ENCODE results near the gene SUPT5H. TPM values are rescaled to one million over a fixed set of nuclear protein-coding genes. Genes with fewer than 3 reads are reported as not detected.
A peak's percentile ranks its signal among the peaks of the same experiment; 100 is the strongest.

SUPT5H gene
- total and polyA plus RNA-seq, 10 of the 15 experiments (the other 5 are each of a cell fraction or from before 2014, with no cell fraction given), result 27.2 to 194 (median 83.6) TPM

DNA sequence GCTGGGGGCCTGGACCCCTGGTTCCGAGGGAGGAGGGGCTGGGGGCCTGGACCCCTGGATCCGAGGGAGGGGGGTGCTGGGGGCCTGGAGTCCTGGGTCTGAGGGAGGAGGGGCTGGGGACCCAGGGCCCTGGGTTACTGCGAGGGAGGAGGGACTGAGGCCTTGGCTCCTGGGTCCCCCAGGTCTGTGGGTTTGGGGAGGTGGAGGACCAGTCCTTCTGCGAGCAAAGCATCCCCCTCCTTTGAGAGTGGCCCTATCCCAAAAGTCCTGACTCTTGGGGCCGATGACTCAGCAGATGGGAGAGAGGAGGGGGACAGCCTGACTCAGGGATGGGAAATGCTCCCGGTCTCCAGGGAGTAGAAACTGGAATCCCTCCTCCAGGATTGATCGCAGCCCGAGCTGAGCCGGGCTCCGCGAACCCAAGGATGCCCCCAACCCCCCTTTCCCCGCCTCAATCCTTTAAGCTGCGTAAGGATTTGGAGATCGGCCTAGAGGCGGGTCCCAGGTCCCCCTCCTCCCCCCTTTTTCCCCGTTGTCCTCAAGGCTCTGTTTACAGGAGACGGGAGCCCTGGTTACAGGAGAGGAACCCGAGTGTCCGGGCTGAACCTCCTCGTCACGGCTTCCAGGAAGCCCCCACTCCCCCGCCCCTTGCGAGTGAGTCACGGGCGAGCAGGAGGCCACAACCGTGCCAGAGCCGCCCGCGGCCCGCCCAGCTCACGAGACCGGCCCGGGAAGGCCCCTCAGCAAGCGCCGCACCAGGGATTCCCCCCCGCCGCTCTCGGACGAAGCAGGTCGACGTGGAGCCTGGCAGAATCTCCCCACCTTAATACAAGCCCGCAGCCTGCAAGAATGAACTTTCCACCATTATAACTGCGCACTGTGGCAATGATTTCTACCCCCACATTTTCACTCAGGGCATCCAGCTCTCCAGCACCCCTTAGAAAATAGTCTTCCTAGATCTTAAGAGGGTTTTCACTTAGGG lies 41.8 kb upstream of the SUPT5H start (continued):
- TF ChIP-seq, protein P1, sequence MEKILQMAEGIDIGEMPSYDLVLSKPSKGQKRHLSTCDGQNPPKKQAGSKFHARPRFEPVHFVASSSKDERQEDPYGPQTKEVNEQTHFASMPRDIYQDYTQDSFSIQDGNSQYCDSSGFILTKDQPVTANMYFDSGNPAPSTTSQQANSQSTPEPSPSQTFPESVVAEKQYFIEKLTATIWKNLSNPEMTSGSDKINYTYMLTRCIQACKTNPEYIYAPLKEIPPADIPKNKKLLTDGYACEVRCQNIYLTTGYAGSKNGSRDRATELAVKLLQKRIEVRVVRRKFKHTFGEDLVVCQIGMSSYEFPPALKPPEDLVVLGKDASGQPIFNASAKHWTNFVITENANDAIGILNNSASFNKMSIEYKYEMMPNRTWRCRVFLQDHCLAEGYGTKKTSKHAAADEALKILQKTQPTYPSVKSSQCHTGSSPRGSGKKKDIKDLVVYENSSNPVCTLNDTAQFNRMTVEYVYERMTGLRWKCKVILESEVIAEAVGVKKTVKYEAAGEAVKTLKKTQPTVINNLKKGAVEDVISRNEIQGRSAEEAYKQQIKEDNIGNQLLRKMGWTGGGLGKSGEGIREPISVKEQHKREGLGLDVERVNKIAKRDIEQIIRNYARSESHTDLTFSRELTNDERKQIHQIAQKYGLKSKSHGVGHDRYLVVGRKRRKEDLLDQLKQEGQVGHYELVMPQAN (conservative IDR thresholded peaks at IDR 0.05), result peak; percentile 63; the same call in 1 of the 2 replicates
- TF ChIP-seq EZH2 (IDR thresholded peaks at IDR 0.05; ENCODE audit: borderline replicate concordance, control insufficient read depth, low read depth, low read length) (no peak), BMI1 (IDR thresholded peaks at IDR 0.05; ENCODE audit: borderline replicate concordance) (no peak; the same call in 1 of the 2 replicates), ZBED1 (IDR thresholded peaks at IDR 0.05; ENCODE audit: borderline replicate concordance) (peak; percentile 78), MTA3 (IDR thresholded peaks at IDR 0.05; ENCODE audit: borderline replicate concordance, low read length) (no peak), NFYA (IDR thresholded peaks at IDR 0.05; ENCODE audit: borderline replicate concordance, low read depth, low read length) (no peak), ZBTB40 (IDR thresholded peaks at IDR 0.05; ENCODE audit: borderline replicate concordance) (no peak), ZNF622 (IDR thresholded peaks at IDR 0.05) (no peak), BCL3 (IDR thresholded peaks at IDR 0.05; ENCODE audit: borderline replicate concordance, insufficient read depth, low read depth, low read length, poor library complexity, severe bottlenecking) (peak; percentile 85), USF2 (IDR thresholded peaks at IDR 0.05; ENCODE audit: borderline replicate concordance, low read depth, low read length) (no peak), WRNIP1 (IDR thresholded peaks at IDR 0.05; ENCODE audit: borderline replicate concordance, low read depth, low read length) (no peak), MYC (IDR thresholded peaks at IDR 0.05; ENCODE audit: insufficient read depth, insufficient read length, insufficient replicate concordance, low read length, severe bottlenecking) (no peak), PKNOX1 (IDR thresholded peaks at IDR 0.05) (no peak)
- TF ChIP-seq, protein P2, sequence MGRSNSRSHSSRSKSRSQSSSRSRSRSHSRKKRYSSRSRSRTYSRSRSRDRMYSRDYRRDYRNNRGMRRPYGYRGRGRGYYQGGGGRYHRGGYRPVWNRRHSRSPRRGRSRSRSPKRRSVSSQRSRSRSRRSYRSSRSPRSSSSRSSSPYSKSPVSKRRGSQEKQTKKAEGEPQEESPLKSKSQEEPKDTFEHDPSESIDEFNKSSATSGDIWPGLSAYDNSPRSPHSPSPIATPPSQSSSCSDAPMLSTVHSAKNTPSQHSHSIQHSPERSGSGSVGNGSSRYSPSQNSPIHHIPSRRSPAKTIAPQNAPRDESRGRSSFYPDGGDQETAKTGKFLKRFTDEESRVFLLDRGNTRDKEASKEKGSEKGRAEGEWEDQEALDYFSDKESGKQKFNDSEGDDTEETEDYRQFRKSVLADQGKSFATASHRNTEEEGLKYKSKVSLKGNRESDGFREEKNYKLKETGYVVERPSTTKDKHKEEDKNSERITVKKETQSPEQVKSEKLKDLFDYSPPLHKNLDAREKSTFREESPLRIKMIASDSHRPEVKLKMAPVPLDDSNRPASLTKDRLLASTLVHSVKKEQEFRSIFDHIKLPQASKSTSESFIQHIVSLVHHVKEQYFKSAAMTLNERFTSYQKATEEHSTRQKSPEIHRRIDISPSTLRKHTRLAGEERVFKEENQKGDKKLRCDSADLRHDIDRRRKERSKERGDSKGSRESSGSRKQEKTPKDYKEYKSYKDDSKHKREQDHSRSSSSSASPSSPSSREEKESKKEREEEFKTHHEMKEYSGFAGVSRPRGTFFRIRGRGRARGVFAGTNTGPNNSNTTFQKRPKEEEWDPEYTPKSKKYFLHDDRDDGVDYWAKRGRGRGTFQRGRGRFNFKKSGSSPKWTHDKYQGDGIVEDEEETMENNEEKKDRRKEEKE (IDR thresholded peaks at IDR 0.05), result peak; percentile 82

Measured in GM12878 (cell line).